HG03432 (cell line): ENCODE measurements around the gene PTPN2.
A peak's percentile ranks its signal among the peaks of the same experiment; 100 is the strongest.

Experiments used
- ATAC-seq: cut with Tn5 transposase; IDR thresholded peaks from one replicate; pipeline ENCODE4 v1.9.1; 2021; ENCODE audit warnings: mild to moderate bottlenecking, moderate library complexity; ENCODE audit not compliant: unreplicated experiment

PTPN2 gene

DNA sequence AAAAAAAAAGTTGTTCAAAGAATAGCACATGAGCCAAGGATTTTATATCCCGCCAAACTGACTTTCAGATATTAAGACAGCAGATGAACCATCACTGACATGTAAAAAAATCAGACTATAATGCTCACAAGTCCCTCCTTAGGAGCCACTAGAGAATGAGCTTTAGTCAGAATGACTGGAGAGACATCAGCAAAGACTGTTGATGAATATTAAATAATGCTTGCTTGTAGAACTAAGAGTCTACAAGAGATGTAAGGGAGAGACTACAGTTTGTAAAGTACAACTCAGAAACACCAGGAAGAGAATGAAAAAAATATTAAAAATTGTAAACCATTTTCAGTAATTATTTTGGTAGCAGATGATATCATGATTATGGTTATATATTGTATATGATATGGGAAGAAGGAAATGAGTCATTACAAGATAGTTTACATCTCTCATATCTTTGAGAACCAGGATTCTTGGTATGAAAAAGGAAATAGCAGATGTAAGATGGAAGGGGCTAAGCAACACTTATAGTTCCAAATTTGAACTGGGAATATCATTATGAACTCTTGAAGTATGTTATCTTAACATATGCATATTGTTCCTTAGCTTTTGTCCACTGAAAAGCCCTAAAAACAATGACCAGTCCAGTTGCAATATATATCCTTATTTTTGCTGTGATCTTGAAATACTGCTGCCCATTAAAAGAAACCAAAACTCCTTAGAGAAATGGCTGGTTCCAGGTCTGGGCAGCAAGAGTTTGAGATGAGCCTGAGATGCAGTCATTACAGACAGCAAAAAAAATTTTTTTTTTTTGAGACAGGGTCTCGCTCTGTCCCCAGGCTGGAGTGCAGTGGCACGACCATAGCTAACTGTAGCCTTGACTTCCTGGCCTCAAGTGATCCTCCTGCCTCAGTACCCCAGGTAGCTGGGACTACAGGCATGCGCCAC is 55.7 kb downstream of the PTPN2 start:
- ATAC-seq, result no peak

- no peak for ATAC-seq
Measured at GRCh38 chr18:12827588-12827987, 56.4 kb downstream of the PTPN2 start.

- no peak for ATAC-seq
Measured at GRCh38 chr18:12825230-12825629, 58.8 kb downstream of the PTPN2 start.

- ATAC-seq, result no peak
Measured at GRCh38 chr18:12823892-12824291, 60.1 kb downstream of the PTPN2 start.

GRCh38 chr18:12821408-12821807 is 62.6 kb downstream of the PTPN2 start:
- ATAC-seq, result no peak

- ATAC-seq, result no peak
Measured at GRCh38 chr18:12820506-12820905, 63.5 kb downstream of the PTPN2 start.

DNA sequence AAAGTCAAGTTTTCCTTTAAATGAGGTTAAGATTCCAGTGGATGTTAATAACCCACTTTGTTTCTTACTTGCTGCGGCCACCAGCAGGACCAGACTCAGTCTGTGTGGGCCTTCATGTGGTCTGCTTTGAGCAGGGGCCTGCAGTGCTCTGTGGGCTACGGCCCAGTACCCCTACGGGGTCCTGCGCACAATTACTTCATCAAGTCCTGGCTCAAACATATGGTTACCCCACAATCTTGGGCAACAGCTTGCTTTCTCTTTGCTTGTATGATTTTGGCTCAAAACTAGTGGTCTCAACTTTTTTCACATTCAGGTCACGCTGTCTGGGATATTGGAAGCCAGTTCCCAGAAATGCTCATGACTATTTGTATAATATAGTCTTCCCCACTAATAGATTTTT is 64.2 kb downstream of the PTPN2 start:
- no peak for ATAC-seq

- peak; percentile 75 for ATAC-seq
Measured at GRCh38 chr18:12819322-12819721, 64.7 kb downstream of the PTPN2 start.

DNA sequence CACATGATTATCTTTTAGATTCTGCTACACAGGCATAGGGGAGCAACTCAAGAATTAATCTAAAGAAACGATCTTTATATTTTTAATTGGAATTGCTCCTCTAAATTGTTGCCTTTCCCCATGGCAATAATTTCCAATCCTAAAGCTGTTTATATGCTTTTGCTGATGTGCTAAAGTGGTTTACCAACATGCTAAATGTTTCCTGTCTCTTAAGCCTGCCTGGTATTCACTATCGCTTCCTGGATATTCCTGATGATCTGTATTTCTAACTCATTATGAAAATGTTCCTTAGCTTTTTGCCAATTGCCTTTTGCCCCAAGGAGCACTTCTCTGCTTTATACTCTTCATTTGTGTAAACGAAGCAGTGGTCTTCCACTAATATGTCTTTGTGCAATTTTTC is 65.8 kb downstream of the PTPN2 start:
- ATAC-seq, result no peak

DNA sequence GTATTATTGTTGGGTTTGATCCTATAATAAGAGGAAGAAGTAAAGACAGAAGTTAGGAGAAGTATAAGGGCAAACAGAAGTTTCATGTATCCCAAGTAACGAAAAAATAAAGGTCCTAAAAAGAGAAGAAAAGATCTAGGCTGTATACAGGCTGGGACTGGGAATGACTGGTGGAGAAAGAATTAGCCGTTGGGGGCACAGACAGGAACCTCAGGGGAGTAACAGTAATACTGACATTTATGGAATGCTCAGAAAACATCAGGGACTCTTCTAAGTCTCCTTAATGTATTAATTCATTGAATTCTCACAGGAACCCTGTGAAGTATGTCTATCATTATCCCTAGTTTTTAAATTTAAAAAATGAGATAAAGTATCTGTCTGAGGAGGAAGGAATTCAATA is 67.6 kb downstream of the PTPN2 start:
- no peak for ATAC-seq

- no peak for ATAC-seq
Measured at GRCh38 chr18:12811191-12811950, 72.7 kb downstream of the PTPN2 start.

DNA sequence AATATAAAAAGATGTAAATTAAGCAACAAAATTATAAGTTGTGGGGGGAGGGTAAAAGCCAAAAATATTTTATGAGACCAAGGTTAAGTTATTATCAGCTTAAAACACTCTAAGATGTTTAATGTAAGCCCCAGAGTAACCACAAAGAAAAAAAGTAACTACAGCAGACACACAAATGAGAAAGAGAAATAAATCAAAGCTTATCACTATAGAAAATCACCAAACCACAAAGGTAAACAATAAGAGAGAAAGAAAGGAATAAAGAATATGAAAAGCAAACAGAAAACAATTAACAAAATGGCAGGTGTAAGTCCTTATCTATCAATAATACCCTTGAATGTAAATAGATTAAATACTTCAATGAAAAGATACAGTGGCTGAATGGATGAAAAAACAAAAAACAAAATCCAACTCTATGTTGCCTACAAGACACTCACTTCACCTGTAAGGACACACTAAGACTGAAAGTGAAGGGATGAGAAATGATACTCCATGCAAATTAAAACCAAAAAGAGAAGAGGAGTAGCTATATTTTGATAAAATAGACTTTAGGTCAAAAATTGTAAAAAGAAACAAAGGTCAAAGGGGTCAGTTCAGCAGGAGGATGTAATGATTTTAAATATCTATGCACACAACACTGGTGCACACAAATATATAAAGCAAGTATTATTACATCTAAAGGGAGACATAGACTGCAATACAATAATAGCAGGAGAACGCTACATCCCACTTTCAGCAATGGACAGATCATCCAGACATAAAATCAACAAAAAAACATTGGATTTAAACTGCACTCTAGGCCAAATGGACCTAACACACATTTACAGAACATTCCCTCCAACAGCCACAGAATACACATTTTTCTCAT is 80.7 kb downstream of the PTPN2 start:
- peak; percentile 64 for ATAC-seq

DNA sequence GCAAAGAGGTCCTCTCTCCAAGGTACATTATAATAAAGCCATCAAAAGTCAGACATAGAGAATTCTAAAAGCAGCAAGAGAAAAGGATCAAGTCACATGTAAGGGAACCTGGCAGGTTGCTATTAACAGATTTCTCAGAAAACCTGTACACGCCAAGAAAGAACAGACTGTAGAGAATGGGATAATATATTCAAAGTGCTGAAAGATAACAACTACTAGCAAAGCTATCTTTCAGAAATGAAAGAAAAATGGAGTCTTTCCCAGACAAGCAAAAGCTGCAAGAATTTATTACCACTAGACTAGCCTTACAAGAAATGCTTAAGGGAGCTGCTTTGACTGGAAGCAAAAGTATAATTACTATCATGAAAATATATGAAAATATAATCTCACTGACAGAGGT is 81.5 kb downstream of the PTPN2 start:
- ATAC-seq, result no peak

- no peak for ATAC-seq
Measured at GRCh38 chr18:12796448-12796847, 87.6 kb downstream of the PTPN2 start.

GRCh38 chr18:12791610-12792009 is 92.4 kb downstream of the PTPN2 start:
- ATAC-seq, result no peak

DNA sequence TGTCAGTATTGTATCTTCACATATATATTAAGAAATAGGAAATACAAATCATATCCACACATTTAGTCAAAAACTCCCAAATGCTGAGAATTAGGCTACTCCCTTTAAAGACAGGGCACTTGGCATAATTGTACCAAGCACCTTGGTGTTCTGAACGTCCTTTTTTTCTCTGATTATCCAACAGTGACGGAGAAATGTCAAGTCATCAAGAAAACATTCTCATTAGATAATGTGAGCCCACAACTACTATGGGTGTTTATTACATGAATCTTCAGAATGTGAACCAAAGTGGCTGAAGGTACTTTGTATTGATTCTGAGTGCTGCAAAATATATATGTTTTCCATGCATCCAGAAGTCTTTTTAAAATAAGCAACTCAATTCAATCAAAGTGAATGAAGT is 97.4 kb downstream of the PTPN2 start:
- no peak for ATAC-seq

- no peak for ATAC-seq
Measured at GRCh38 chr18:12783524-12783923, 100.5 kb downstream of the PTPN2 start.

- ATAC-seq, result no peak
Measured at GRCh38 chr18:12782521-12782920, 101.5 kb downstream of the PTPN2 start.

DNA sequence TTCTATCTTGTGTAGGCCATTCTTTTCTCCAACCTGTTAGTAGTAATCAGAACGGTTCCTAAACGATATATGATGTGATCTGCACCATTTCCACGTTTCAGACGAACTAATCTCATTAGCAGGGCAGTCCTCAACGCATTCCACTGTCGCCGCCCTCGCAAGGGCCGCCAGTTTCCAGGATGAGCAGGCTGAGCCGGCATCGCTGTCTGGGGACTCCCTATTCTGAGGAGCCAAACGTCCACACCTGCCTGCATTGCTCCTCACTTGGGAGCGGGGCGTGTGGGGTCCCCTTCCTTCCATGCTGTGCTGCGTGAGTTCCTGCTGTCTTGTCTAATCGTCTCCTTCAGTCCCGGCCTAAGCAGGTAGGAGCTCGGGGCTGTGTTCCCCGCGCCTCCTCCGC is 104.6 kb downstream of the PTPN2 start:
- ATAC-seq, result no peak

- ATAC-seq, result no peak
Measured at GRCh38 chr18:12779043-12779442, 105.0 kb downstream of the PTPN2 start.

DNA sequence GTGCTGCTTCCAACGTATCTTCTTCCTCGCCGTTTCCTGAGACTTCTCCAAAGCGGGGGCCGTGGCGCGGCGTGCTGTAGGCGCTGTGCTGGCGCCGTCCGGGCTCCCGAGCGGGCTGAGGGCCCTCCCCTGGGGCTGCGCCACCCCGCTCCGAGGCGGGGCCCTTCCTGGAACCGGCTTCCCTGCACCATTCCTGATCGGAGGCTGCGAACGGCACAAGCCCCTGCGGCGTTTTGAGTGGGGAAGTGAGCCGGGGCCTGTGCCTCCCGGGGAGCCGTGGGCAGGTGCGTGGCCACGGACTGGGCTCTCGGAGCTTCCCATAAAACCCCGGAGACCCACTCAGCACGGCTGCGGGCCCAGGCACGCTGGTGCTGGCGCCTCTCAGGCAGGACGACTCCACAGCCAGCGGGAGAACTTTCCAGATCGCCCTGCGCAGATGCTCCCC is 106.5 kb downstream of the PTPN2 start:
- no peak for ATAC-seq
